Measurements from ENCODE around the gene WAC.

- no peak for TF ChIP-seq CTCF (IDR thresholded peaks at IDR 0.05 in 2 of 3, conservative IDR thresholded peaks at IDR 0.05 in 1 of 3; ENCODE audit: insufficient read depth in 2 of 3, low read depth in 1 of 3, low read length in 3 of 3)
- no peak for TF ChIP-seq KLF6 (CRISPR knock-in tag; IDR thresholded peaks at IDR 0.05; ENCODE audit: borderline replicate concordance)
- no peak for TF ChIP-seq CBX5 (IDR thresholded peaks at IDR 0.05; ENCODE audit: borderline replicate concordance, low read depth)
- TF ChIP-seq ZFX (CRISPR knock-in tag; IDR thresholded peaks at IDR 0.05) = no peak
- no peak for TF ChIP-seq ZBTB26 (CRISPR knock-in tag; IDR thresholded peaks at IDR 0.05)
- no peak for TF ChIP-seq CHD4 (IDR thresholded peaks at IDR 0.05; ENCODE audit: insufficient read depth, insufficient replicate concordance, low read depth, low read length, poor library complexity, severe bottlenecking)
- TF ChIP-seq CREM (IDR thresholded peaks at IDR 0.05; ENCODE audit: low read depth) = no peak
- no peak for TF ChIP-seq FOS (IDR thresholded peaks at IDR 0.05; ENCODE audit: extremely low read depth, insufficient read length)
- no peak for TF ChIP-seq CBFB (CRISPR knock-in tag; IDR thresholded peaks at IDR 0.05)
- no peak for TF ChIP-seq CEBPG (CRISPR knock-in tag; IDR thresholded peaks at IDR 0.05)
- no peak for TF ChIP-seq CEBPG (tag; conservative IDR thresholded peaks at IDR 0.05 in 1 of 2, IDR thresholded peaks at IDR 0.05 in 1 of 2)
- TF ChIP-seq ESRRA (IDR thresholded peaks at IDR 0.05; ENCODE audit: borderline replicate concordance, low read depth) = no peak
- TF ChIP-seq JUN (IDR thresholded peaks at IDR 0.05; ENCODE audit: borderline replicate concordance, low read depth, low read length) = no peak
- TF ChIP-seq JUN (CRISPR knock-in tag; IDR thresholded peaks at IDR 0.05; ENCODE audit: borderline replicate concordance) = no peak
Observed at GRCh38 chr10:28668363-28669226, 135.7 kb downstream of the WAC start.

Data from K562 (cell line).